VCaP (cell line): ENCODE measurements around the gene ENG.

Experiments used
- H3K27ac ChIP-seq: fragments of 450-650 bp; 2 replicates; pipeline ENCODE4 v1.5.1; 2017
- CTCF ChIP-seq: fragments of 450-650 bp; conservative IDR thresholded peaks from 2 replicates; pipeline ENCODE4 v1.5.1; 2017; ENCODE audit warnings: mild to moderate bottlenecking, moderate library complexity

The ENG gene

DNA sequence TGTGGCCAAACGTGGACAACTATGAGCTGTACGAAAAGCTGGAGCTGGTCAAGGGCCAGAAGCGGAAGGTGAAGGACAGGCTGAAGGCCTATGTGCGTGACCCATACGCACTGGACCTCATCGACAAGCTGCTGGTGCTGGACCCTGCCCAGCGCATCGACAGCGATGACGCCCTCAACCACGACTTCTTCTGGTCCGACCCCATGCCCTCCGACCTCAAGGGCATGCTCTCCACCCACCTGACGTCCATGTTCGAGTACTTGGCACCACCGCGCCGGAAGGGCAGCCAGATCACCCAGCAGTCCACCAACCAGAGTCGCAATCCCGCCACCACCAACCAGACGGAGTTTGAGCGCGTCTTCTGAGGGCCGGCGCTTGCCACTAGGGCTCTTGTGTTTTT lies 65.3 kb downstream of the ENG start:
- H3K27ac ChIP-seq = no peak overlapping the region
- TF ChIP-seq CTCF = no peak

DNA sequence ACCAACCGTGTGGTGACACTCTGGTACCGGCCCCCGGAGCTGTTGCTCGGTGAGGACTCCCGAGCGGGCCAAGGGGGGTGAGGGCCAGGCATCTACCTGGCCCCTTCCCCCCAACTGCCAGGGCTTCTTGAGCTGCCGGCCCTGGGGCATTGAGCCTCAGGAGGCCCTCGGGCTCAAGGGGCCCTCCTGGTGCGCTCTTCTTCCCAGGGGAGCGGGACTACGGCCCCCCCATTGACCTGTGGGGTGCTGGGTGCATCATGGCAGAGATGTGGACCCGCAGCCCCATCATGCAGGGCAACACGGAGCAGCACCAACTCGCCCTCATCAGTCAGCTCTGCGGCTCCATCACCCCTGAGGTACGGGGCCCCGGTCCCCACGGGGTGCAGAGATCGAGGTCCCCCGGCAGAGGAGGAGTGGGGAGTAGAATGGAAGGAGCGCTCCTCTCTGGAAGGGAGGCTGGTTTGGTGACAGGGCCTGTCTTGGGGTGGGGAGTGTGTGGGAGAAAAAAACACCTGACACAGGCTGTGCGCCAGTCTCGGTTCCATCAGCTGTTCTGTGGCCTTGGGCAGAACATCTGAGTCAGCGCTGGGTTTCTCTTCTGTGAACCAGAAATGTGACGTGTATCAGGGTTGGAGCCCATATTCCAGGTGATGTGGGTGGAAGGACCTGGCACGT lies 66.0 kb downstream of the ENG start:
- no peak for TF ChIP-seq CTCF
- H3K27ac ChIP-seq = no peak overlapping the region

DNA sequence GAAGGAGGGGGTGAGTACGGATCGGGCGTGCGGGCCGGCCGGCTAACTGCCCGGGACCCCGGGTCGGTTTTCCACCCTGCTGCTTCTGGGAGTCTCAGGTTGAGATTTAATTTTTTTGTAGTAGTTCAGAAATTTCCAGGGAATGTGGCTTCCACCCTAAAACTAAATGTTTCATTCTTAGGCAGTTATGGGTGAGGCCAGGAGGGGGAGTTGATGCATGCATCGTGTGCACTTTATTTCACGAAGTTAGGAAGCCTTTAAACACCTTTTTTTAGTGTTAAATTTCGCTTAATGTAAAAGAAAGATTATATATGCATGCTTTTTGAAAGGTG lies 67.7 kb downstream of the ENG start:
- peak overlapping the region; percentile 93 for H3K27ac ChIP-seq

GRCh38 chr9:127785933-127786772 lies 68.3 kb downstream of the ENG start, which contains the start of gene CDK9:
Gene CDK9 (plus strand): TSS chr9:127786034. CDS start chr9:127786149, 115 bp downstream.
- no peak for TF ChIP-seq CTCF
- peak within 1 kb of the TSS; percentile 93 for H3K27ac ChIP-seq

More for the DNA sequence above, 67.7 kb downstream of the ENG start:
- TF ChIP-seq CTCF = peak; percentile 63

DNA sequence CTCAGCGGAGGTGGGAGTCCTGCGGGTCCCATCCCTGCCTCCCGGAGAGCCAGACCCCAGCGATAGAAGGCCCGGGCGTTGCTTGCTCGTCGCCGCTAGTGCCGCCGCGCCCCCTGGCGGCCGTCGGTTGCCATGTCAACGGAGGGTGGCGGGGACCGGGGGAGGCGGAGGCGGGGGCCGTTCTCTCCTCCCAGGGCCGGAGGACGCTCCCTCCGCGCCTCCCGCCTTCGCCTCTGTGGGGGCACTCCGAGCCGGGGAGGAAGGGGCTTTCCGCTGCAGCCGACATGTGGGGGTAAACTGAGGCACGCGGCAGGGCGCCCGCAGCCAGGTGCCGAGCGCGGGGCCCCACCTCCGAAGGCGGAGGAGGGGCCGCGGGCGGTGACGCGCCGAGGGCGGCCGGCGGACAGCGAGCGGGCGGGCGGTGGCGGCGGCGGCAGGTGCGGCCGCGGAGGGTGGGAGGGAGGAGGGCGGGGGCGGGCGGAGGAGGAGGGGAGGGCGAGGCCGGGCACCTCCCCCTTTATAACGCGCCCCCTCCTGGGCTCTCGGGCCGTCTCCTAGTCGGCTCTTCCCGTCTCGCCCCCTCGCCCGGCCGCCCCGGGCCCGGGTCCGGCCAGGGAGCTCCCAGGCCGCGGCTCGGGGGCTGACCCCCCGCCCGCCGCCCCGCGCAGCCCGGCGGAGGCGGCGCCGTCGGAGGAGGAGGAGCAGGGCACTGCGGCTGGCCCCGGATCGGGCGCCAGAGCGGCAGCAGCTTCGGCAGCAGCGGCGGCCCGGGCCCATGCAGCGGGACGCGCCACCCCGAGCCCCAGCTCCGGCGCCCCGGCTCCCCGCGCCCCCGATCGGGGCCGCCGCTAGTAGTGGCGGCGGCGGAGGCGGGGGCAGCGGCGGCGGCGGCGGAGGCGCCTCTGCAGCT lies 69.2 kb downstream of the ENG start:
- peak; percentile 97 for TF ChIP-seq CTCF
- peak overlapping the region; percentile 93 for H3K27ac ChIP-seq

DNA sequence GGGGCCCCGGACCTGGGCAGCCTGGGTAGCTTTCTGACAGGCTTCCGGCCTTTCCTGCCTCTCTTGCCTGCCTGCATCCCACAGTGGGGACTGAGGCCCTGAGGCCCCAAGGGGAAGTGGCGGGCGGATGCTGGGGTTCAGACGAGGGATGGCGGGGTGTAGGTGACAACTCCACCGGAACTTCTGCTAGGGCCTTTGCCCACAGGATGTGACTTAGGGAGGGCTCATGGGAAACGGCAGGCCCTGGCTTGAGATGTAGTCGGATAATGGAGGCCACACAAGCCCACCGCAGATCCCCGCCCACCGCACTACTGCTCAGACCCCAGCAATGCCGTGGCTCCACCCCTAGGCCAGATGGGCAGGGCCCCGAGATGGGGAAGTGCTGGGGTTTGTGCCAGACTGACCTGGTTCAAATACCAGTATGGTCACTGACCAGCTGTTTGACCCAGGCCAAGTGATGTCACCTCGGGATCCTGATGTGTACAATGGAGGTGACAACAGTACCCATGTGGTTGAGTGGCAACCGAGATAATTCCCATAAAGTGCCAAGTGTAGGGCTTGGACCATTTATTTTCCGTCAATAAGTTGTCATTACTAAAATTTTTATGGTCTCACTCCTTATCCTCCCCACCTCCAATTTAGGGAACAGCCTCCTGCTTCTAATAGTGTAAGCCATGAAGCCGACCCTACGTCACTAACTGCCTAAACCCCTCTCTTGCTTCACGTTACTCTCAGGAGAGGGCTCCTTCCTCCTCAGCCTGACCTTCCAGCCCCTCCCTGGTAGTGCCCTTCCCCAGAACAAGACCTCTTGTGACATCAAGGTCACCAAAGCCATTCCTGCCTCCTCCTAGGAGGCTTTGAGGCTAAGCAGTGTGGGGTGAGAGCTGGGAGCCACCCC lies 71.1 kb downstream of the ENG start:
- no peak for TF ChIP-seq CTCF
- H3K27ac ChIP-seq = no peak overlapping the region
